Measurements from ENCODE around the gene C16orf86.

- TF ChIP-seq CTCF (IDR thresholded peaks at IDR 0.05) (no peak), CREM (CRISPR knock-in tag; IDR thresholded peaks at IDR 0.05) (no peak), FOXJ3 (CRISPR knock-in tag; IDR thresholded peaks at IDR 0.05; ENCODE audit: borderline replicate concordance) (no peak), ZNF232 (CRISPR knock-in tag; IDR thresholded peaks at IDR 0.05) (no peak), ZNF281 (CRISPR knock-in tag; IDR thresholded peaks at IDR 0.05) (no peak), OVOL2 (CRISPR knock-in tag; IDR thresholded peaks at IDR 0.05; ENCODE audit: borderline replicate concordance) (no peak), ATF3 (CRISPR knock-in tag; conservative IDR thresholded peaks at IDR 0.05) (no peak), SP1 (CRISPR knock-in tag; conservative IDR thresholded peaks at IDR 0.05) (no peak), EMX1 (CRISPR knock-in tag; IDR thresholded peaks at IDR 0.05) (no peak), ETV6 (CRISPR knock-in tag; IDR thresholded peaks at IDR 0.05) (no peak), ATF2 (CRISPR knock-in tag; IDR thresholded peaks at IDR 0.05; ENCODE audit: borderline replicate concordance, low read depth) (no peak), CREB1 (CRISPR knock-in tag; IDR thresholded peaks at IDR 0.05) (no peak)
These were observed 42.4 kb downstream of the C16orf86 start for GRCh38 chr16:67709050-67709449.

Measured in WTC11 (cell line).